Uterus (tissue), 2 donors: ENCODE data around the gene SEL1L.

Source experiments
- CTCF ChIP-seq, 4 experiments: fragments of 200-600 bp in 2 of 4; fragments of 450-650 bp in 2 of 4; sonication (generic) in 2 of 4; IDR thresholded peaks; one replicate each; pipeline ENCODE4 v1.5.1; 2016 to 2019; ENCODE audit warnings: antibody characterized with exemption in 4 of 4, mild to moderate bottlenecking in 2 of 4, moderate library complexity in 1 of 4
- POLR2A ChIP-seq, 2 donors: fragments of 450-650 bp; IDR thresholded peaks; one replicate each; pipeline ENCODE4 v1.6.1; 2016; ENCODE audit warnings: antibody characterized with exemption in 2 of 2, mild to moderate bottlenecking in 1 of 2, moderate library complexity in 1 of 2

GRCh38 chr14:81454572-81455218 lies 79.0 kb downstream of the SEL1L start:
- TF ChIP-seq CTCF (IDR thresholded peaks at IDR 0.05) (no peak), POLR2A (IDR thresholded peaks at IDR 0.05) (no peak)
